IMR-90 (cell line): ENCODE results near the gene GIT1. TPM values are rescaled to one million over a fixed set of nuclear protein-coding genes. Genes with fewer than 3 reads are reported as not detected.

Experiments
- ATAC-seq: fragments of 200-7000 bp; cut with Tn5 transposase; 2 replicates; pipeline ENCODE4 v1.9.1; 2020; ENCODE audit warnings: low read depth, mild to moderate bottlenecking, moderate library complexity
- BruUV-seq: library from RNA; stranded (reverse); fragments of 400-500 nt; replicated peaks from 2 replicates; lab custom pipeline; 2021; lab: Mats Ljungman, UMichigan
- CTCF ChIA-PET: fragments of 300-600 bp; formaldehyde crosslinking; extraction: SDS; loops from one replicate; lab custom pipeline; 2021; ENCODE audit warnings: antibody characterized with exemption; lab: Yijun Ruan, JAX
- POLR2A ChIA-PET: fragments of 300-600 bp; sonication (Branson Sonifier 250); formaldehyde crosslinking; loops from one replicate; lab custom pipeline; 2022; ENCODE audit warnings: antibody characterized with exemption; ENCODE audit not compliant: unreplicated experiment; lab: Charles Lee
- DNase-seq: peaks from one replicate; pipeline ENCODE4 v3.0.0; 2013
- H2AFZ ChIP-seq: replicated peaks from 2 replicates; pipeline ENCODE3; 2013; ENCODE audit warnings: low read length, mild to moderate bottlenecking; ENCODE audit not compliant: poor library complexity
- H2AK5ac ChIP-seq: 2 replicates; pipeline ENCODE4 v1.6.1; 2013; ENCODE audit warnings: low read depth, low read length, inconsistent platforms
- H2AK9ac ChIP-seq: replicated peaks from 2 replicates; pipeline ENCODE3; 2013; ENCODE audit warnings: mild to moderate bottlenecking, low read depth, low read length, moderate library complexity; ENCODE audit not compliant: poor library complexity
- H2BK120ac ChIP-seq: 2 replicates; pipeline ENCODE4 v1.6.1; 2013; ENCODE audit warnings: low read depth, low read length, inconsistent platforms
- H2BK15ac ChIP-seq: 3 replicates; pipeline ENCODE4 v1.6.1; 2013; ENCODE audit warnings: low read depth, low read length, inconsistent platforms
- H2BK20ac ChIP-seq: 2 replicates; pipeline ENCODE4 v1.6.1; 2013; ENCODE audit warnings: low read depth, mild to moderate bottlenecking, inconsistent platforms, low read length, moderate library complexity
- H2BK5ac ChIP-seq: 2 replicates; pipeline ENCODE4 v1.6.1; 2013; ENCODE audit warnings: mild to moderate bottlenecking, low read depth, low read length, inconsistent platforms; ENCODE audit not compliant: poor library complexity, severe bottlenecking
- H3K14ac ChIP-seq: replicated peaks from 2 replicates; pipeline ENCODE4 v1.6.1; 2013; ENCODE audit warnings: low read depth, low read length, inconsistent platforms
- H3K18ac ChIP-seq: 2 replicates; pipeline ENCODE4 v1.6.1; 2013; ENCODE audit warnings: low read depth, low read length, control low read depth
- H3K23ac ChIP-seq: 2 replicates; pipeline ENCODE4 v1.6.1; 2013; ENCODE audit warnings: low read depth, low read length, inconsistent platforms
- H3K27ac ChIP-seq: 2 replicates; pipeline ENCODE4 v1.5.1; 2013; ENCODE audit warnings: mild to moderate bottlenecking, control low read depth, low read length; ENCODE audit not compliant: insufficient read depth
- H3K27me3 ChIP-seq: 2 replicates; pipeline ENCODE4 v1.6.1; 2013; ENCODE audit warnings: low read length; ENCODE audit not compliant: control insufficient read depth, insufficient read depth
- H3K36me3 ChIP-seq: 2 replicates; pipeline ENCODE4 v1.6.1; 2013; ENCODE audit warnings: low read length, mixed read lengths; ENCODE audit not compliant: control insufficient read depth, insufficient read depth
- H3K4ac ChIP-seq: 2 replicates; pipeline ENCODE4 v1.6.1; 2013; ENCODE audit warnings: low read depth, low read length, inconsistent platforms
- H3K4me1 ChIP-seq: 2 replicates; pipeline ENCODE4 v1.6.1; 2013; ENCODE audit warnings: low read length, mixed read lengths; ENCODE audit not compliant: control insufficient read depth, insufficient read depth
- H3K4me2 ChIP-seq: 2 replicates; pipeline ENCODE4 v1.6.1; 2013; ENCODE audit warnings: low read depth, mild to moderate bottlenecking, control low read depth, low read length, moderate library complexity
- H3K4me3 ChIP-seq: 2 replicates; pipeline ENCODE4 v1.5.1; 2013; ENCODE audit warnings: low read depth, mild to moderate bottlenecking, control low read depth, low read length, moderate library complexity; ENCODE audit not compliant: insufficient read depth
- H3K56ac ChIP-seq: 2 replicates; pipeline ENCODE4 v1.6.1; 2013; ENCODE audit warnings: low read length, inconsistent platforms; ENCODE audit not compliant: insufficient read depth; ENCODE audit errors: extremely low read depth
- H3K79me1 ChIP-seq, 2 experiments: 2 replicates each; pipeline ENCODE4 v1.6.1; 2013; ENCODE audit warnings: low read length in 2 of 2, inconsistent platforms in 1 of 2, low read depth in 1 of 2
- H3K9ac ChIP-seq: 2 replicates; pipeline ENCODE4 v1.6.1; 2013; ENCODE audit warnings: low read depth, low read length, control low read depth
- H3K9me1 ChIP-seq: 2 replicates; pipeline ENCODE4 v1.6.1; 2013; ENCODE audit warnings: low read length, inconsistent platforms; ENCODE audit not compliant: insufficient read depth
- H3K9me3 ChIP-seq: 2 replicates; pipeline ENCODE4 v1.6.1; 2013; ENCODE audit warnings: low read length; ENCODE audit not compliant: control insufficient read depth, insufficient read depth
- H4K20me1 ChIP-seq: 2 replicates; pipeline ENCODE4 v1.6.1; 2013; ENCODE audit warnings: low read length, inconsistent platforms; ENCODE audit not compliant: insufficient read depth
- H4K5ac ChIP-seq: 2 replicates; pipeline ENCODE4 v1.6.1; 2013; ENCODE audit warnings: mild to moderate bottlenecking, low read depth, low read length, control low read depth
- H4K8ac ChIP-seq, 2 experiments: 2 replicates each; pipeline ENCODE4 v1.6.1; 2013; ENCODE audit warnings: low read depth in 2 of 2, low read length in 2 of 2, control low read depth in 1 of 2, inconsistent platforms in 1 of 2
- H4K91ac ChIP-seq: 2 replicates; pipeline ENCODE4 v1.6.1; 2013; ENCODE audit warnings: low read depth, low read length, inconsistent platforms; ENCODE audit not compliant: insufficient read depth
- CEBPB ChIP-seq: IDR thresholded peaks from 2 replicates; pipeline ENCODE4 v1.6.1; 2012; ENCODE audit warnings: low read depth, low read length, improper control_type of control experiment
- FOS ChIP-seq: fragments of 150-350 bp; IDR thresholded peaks from 2 replicates; pipeline ENCODE4 v1.6.1; 2016; ENCODE audit warnings: low read depth, low read length
- MAZ ChIP-seq: IDR thresholded peaks from 2 replicates; pipeline ENCODE4 v1.6.1; 2012; ENCODE audit warnings: low read depth, mild to moderate bottlenecking, low read length, improper control_type of control experiment, moderate library complexity, borderline replicate concordance
- MXI1 ChIP-seq: IDR thresholded peaks from 2 replicates; pipeline ENCODE4 v1.6.1; 2012; ENCODE audit warnings: low read depth, mild to moderate bottlenecking, low read length, moderate library complexity, borderline replicate concordance
- RAD21 ChIP-seq: IDR thresholded peaks from 2 replicates; pipeline ENCODE4 v1.6.1; 2012; ENCODE audit warnings: low read length, improper control_type of control experiment
- RFX5 ChIP-seq: IDR thresholded peaks from 2 replicates; pipeline ENCODE4 v1.8.0; 2012; ENCODE audit warnings: low read depth, mild to moderate bottlenecking, low read length, moderate library complexity
- WGBS, 2 experiments: methylation state at CpG; one replicate each; pipeline versions ENCODE4 v1.1.5 to v1.1.7; 2013; ENCODE audit warnings: missing lambda C conversion rate in 2 of 2; ENCODE audit not compliant: insufficient read length in 1 of 2; ENCODE audit errors: extremely low coverage in 2 of 2; 5-methylcytosine and 5-hydroxymethylcytosine counted together
- dilution Hi-C: fragments of 300-500 bp; cut with HindIII; formaldehyde crosslinking; loops from one replicate; pipeline ENCODE4 v1.14.3; 2018; ENCODE audit warnings: low sequenced_read_pairs; ENCODE audit not compliant: unreplicated experiment
- in situ Hi-C: fragments of 300-500 bp; cut with MboI; formaldehyde crosslinking; loops from 3 replicates; pipeline ENCODE4 v1.14.3; 2019; ENCODE audit warnings: low sequenced_read_pairs, inconsistent platforms, mixed read lengths
- intact Hi-C: fragments of 100-400 bp; cut with micrococcal nuclease; formaldehyde crosslinking; loops from 2 replicates; pipeline ENCODE4 v1.10.0; 2022
- polyA plus RNA-seq, 3 experiments: library from polyadenylated mRNA; depleted of rRNA; stranded (reverse); fragments of >200 nt; gene quantifications; 2 replicates each; pipeline ENCODE4 v1.2.3, GENCODE V29; 2012; ENCODE audit warnings: low replicate concordance in 1 of 3
- total RNA-seq: library from RNA; depleted of rRNA; stranded (reverse); fragments of >200 nt; gene quantifications from 2 replicates; pipeline ENCODE4 v1.2.3, GENCODE V29; 2012
- TF ChIP-seq, protein P1 (sequence below): conservative IDR thresholded peaks from 2 replicates; pipeline ENCODE4 v1.5.1; 2012; ENCODE audit warnings: mild to moderate bottlenecking, low read depth, low read length, improper control_type of control experiment

Gene GIT1
- total and polyA plus RNA-seq, 2 of the 4 experiments (the other 2 are of a cell fraction), result 14.2 to 34.2 TPM

DNA sequence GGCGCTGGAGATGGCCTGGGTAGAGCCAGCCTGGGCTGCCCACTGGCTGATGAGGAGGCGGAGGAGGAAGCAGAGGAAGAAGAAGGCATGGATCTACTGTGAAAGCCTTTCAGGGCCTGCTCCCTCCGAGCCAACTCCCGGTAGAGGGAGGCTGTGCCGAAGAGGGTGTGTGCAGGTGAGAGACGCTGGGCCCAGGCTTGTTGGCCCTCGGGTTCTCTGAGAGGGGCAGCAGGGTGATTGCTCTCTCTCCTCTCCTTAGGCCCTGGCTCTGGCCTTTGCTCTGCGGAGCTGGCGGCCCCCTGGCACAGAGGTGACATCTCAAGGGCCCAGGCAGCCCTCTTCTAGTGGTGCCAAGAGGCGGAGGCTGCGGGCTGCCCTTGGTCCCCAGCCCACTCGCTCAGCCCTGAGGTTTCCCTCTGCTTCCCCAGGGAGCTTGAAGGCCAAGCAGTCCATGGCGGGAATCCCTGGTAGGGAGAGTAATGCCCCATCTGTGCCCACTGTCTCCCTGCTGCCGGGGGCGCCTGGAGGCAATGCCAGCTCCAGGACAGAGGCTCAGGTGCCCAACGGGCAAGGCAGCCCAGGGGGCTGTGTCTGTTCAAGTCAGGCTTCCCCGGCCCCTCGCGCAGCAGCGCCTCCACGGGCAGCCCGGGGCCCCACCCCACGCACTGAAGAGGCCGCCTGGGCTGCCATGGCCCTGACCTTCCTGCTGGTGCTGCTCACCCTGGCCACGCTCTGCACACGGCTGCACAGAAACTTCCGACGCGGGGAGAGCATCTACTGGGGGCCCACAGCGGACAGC lies 17.4 kb downstream of the GIT1 start (continued):
- TF ChIP-seq CEBPB (no peak), MAZ (no peak)

DNA sequence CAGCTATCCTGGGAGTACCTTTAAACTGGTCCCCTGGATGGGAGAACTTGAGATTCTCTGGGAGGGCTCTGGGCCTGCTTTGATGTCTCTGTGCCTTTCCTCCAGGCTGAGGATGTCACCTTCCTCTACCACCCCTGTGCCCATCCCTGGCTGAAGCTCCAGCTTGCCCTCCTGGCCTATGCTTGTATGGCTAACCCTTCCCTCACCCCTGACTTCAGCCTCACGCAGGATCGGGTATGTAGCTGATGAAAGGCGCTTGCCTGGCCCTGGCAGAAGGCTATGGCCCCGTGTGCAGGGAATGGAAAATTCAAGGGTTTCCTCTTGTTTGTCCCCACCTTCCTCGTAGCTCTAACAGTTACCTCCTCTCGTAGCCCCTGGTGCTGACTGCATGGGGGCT lies 18.0 kb downstream of the GIT1 start:
- ATAC-seq (no peak), DNase-seq (no peak)
- no peak overlapping the region for H2BK15ac ChIP-seq
- peaks cover 11% of the 10 kb centered on the region for H3K4me1 ChIP-seq
- ChIA-PET CTCF (interaction anchor here (2.3 kb wide), 1 partner anchor 202 kb away, joined by 13 read pairs; no protein-coding TSS in a partner anchor), POLR2A (no interaction called here)
- peak overlapping the region; percentile 33; the same call in 1 of the 2 replicates for H2AK5ac ChIP-seq
- in situ Hi-C loops, result no loop called here
- 0 out of 2 replicates have a peak overlapping the region, but pooled peaks have one; percentile 34 for H3K23ac ChIP-seq
- peaks cover 3 to 34% of the 10 kb centered on the region in 2 experiments for H3K79me1 ChIP-seq
- H2AK9ac ChIP-seq, result no peak overlapping the region
- H4K8ac ChIP-seq, result no peak overlapping the region
- H2BK120ac ChIP-seq, result no peak overlapping the region; the same call in 1 of the 2 replicates
- H3K9me1 ChIP-seq, result no peaks in the 10 kb centered on the region; the same call in 1 of the 2 replicates
- H2BK20ac ChIP-seq, result no peak overlapping the region
- H3K27me3 ChIP-seq, result no peaks in the 10 kb centered on the region
- H4K91ac ChIP-seq, result no peak overlapping the region
- H3K14ac ChIP-seq, result no peak overlapping the region
- no peaks in the 10 kb centered on the region for H4K20me1 ChIP-seq
- no peaks in the 10 kb centered on the region for H3K9me3 ChIP-seq
- peaks cover 37% of the 10 kb centered on the region for H3K36me3 ChIP-seq
- H2BK5ac ChIP-seq, result no peak overlapping the region
- TF ChIP-seq, protein P1, sequence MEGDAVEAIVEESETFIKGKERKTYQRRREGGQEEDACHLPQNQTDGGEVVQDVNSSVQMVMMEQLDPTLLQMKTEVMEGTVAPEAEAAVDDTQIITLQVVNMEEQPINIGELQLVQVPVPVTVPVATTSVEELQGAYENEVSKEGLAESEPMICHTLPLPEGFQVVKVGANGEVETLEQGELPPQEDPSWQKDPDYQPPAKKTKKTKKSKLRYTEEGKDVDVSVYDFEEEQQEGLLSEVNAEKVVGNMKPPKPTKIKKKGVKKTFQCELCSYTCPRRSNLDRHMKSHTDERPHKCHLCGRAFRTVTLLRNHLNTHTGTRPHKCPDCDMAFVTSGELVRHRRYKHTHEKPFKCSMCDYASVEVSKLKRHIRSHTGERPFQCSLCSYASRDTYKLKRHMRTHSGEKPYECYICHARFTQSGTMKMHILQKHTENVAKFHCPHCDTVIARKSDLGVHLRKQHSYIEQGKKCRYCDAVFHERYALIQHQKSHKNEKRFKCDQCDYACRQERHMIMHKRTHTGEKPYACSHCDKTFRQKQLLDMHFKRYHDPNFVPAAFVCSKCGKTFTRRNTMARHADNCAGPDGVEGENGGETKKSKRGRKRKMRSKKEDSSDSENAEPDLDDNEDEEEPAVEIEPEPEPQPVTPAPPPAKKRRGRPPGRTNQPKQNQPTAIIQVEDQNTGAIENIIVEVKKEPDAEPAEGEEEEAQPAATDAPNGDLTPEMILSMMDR, result no peak
- TF ChIP-seq RAD21, result no peak
- no peak for TF ChIP-seq RFX5
- no peak for TF ChIP-seq MXI1
- TF ChIP-seq MAZ, result no peak
- TF ChIP-seq FOS, result no peak
- no peak overlapping the region for H3K27ac ChIP-seq
- dilution Hi-C loops, result no loop called here
- H3K4me2 ChIP-seq, result no peak overlapping the region
- H2AFZ ChIP-seq, result no peak overlapping the region
- no peak overlapping the region for H3K9ac ChIP-seq
- peak overlapping the region; percentile 24; the same call in 1 of the 2 replicates for H3K4ac ChIP-seq
- H4K5ac ChIP-seq, result no peak overlapping the region
- H3K18ac ChIP-seq, result no peak overlapping the region
- intact Hi-C loops, result no loop called here
- 100% methylated on average over 1 of the region's 6 CpGs; no CpG with 5 or more reads in 1 of the 2 experiments for WGBS, 2 experiments
- no peak overlapping the region for H3K4me3 ChIP-seq
- H3K56ac ChIP-seq, result no peak overlapping the region
- BruUV-seq, result no TSS peak
